Type B pancreatic cell (in vitro differentiated cells): ENCODE results near the gene SORCS1. TPM values are rescaled to one million over a fixed set of nuclear protein-coding genes. Genes with fewer than 3 reads are reported as not detected.

ENCODE experiments used
- DNase-seq: peaks from one replicate; pipeline ENCODE4 v3.0.0; 2021; ENCODE audit warnings: mixed read lengths; ENCODE audit not compliant: unreplicated experiment; ENCODE audit errors: extremely low spot score
- H3K27ac Mint-ChIP-seq: 2 replicates; pipeline ENCODE4 v1.8.0; 2021; ENCODE audit warnings: mild to moderate bottlenecking, mixed read lengths
- H3K27me3 Mint-ChIP-seq: 2 replicates; pipeline ENCODE4 v1.8.0; 2021; ENCODE audit warnings: mixed read lengths
- H3K36me3 Mint-ChIP-seq: 2 replicates; pipeline ENCODE4 v1.8.0; 2021; ENCODE audit warnings: mixed read lengths
- H3K4me1 Mint-ChIP-seq: one replicate; pipeline ENCODE4 v1.8.0; 2021; ENCODE audit warnings: mixed read lengths; ENCODE audit not compliant: unreplicated experiment
- H3K4me3 Mint-ChIP-seq: 2 replicates; pipeline ENCODE4 v1.8.0; 2021; ENCODE audit warnings: mild to moderate bottlenecking, mixed read lengths
- H3K9me3 Mint-ChIP-seq: 2 replicates; pipeline ENCODE4 v1.8.0; 2021; ENCODE audit warnings: mixed read lengths
- CTCF ChIP-seq: fragments of 200-600 bp; sonication (generic); conservative IDR thresholded peaks from 2 replicates; pipeline ENCODE4 v1.5.0; 2021; ENCODE audit warnings: antibody characterized with exemption, mild to moderate bottlenecking
- total RNA-seq: library from RNA; stranded (reverse); gene quantifications from 2 replicates; pipeline ENCODE4 v1.2.1, GENCODE V29; 2021; ENCODE audit warnings: low replicate concordance

Gene SORCS1
- total RNA-seq, 1 donor from 2014 or later = 5.4 TPM

- no peak for DNase-seq
- Mint-ChIP-seq H3K36me3 (no peaks in the 10 kb centered on the region), H3K9me3 (no peaks in the 10 kb centered on the region), H3K27ac (no peak overlapping the region), H3K4me3 (no peak overlapping the region), H3K4me1 (peaks cover 24% of the 10 kb centered on the region), H3K27me3 (no peaks in the 10 kb centered on the region)
- peak; percentile 76 for TF ChIP-seq CTCF
These were observed 593.1 kb downstream of the SORCS1 start for GRCh38 chr10:106571192-106571946.

GRCh38 chr10:106570268-106570667 lies 594.2 kb downstream of the SORCS1 start:
- H3K27ac Mint-ChIP-seq = no peak overlapping the region
- H3K4me3 Mint-ChIP-seq = no peak overlapping the region
- H3K4me1 Mint-ChIP-seq = peaks cover 19% of the 10 kb centered on the region
- no peaks in the 10 kb centered on the region for H3K36me3 Mint-ChIP-seq
- no peaks in the 10 kb centered on the region for H3K27me3 Mint-ChIP-seq
- H3K9me3 Mint-ChIP-seq = no peaks in the 10 kb centered on the region
- no peak for DNase-seq
- TF ChIP-seq CTCF = no peak

- Mint-ChIP-seq H3K27me3 (no peaks in the 10 kb centered on the region), H3K27ac (no peak overlapping the region), H3K4me3 (no peak overlapping the region), H3K9me3 (no peaks in the 10 kb centered on the region), H3K36me3 (no peaks in the 10 kb centered on the region), H3K4me1 (peaks cover 12% of the 10 kb centered on the region)
- no peak for TF ChIP-seq CTCF
- DNase-seq = no peak
These were observed 596.9 kb downstream of the SORCS1 start for GRCh38 chr10:106567629-106568028.

- H3K9me3 Mint-ChIP-seq = no peaks in the 10 kb centered on the region
- H3K4me1 Mint-ChIP-seq = peaks cover 8% of the 10 kb centered on the region
- no peak overlapping the region for H3K4me3 Mint-ChIP-seq
- no peaks in the 10 kb centered on the region for H3K27me3 Mint-ChIP-seq
- no peaks in the 10 kb centered on the region for H3K36me3 Mint-ChIP-seq
- no peak for TF ChIP-seq CTCF
- no peak overlapping the region for H3K27ac Mint-ChIP-seq
- no peak for DNase-seq
These were observed 597.6 kb downstream of the SORCS1 start for GRCh38 chr10:106566873-106567272.

GRCh38 chr10:106565546-106565945 lies 599.0 kb downstream of the SORCS1 start:
- H3K9me3 Mint-ChIP-seq = no peaks in the 10 kb centered on the region
- no peaks in the 10 kb centered on the region for H3K27me3 Mint-ChIP-seq
- no peak overlapping the region for H3K4me3 Mint-ChIP-seq
- H3K27ac Mint-ChIP-seq = no peak overlapping the region
- H3K4me1 Mint-ChIP-seq = no peaks in the 10 kb centered on the region
- no peak for TF ChIP-seq CTCF
- no peak for DNase-seq
- no peaks in the 10 kb centered on the region for H3K36me3 Mint-ChIP-seq
